GM19023 (cell line): ENCODE measurements around the gene MT1H.

ENCODE experiments used
- ATAC-seq: cut with Tn5 transposase; IDR thresholded peaks from one replicate; pipeline ENCODE4 v1.9.1; 2021; ENCODE audit warnings: mild to moderate bottlenecking, moderate library complexity; ENCODE audit not compliant: unreplicated experiment

MT1H gene

GRCh38 chr16:56684256-56684925, 14.8 kb downstream of the MT1H start:
- ATAC-seq, result no peak

- no peak for ATAC-seq
These were observed 15.4 kb downstream of the MT1H start for GRCh38 chr16:56684926-56685590.

- no peak for ATAC-seq
These were observed 17.1 kb downstream of the MT1H start for GRCh38 chr16:56686758-56687157.

- no peak for ATAC-seq
These were observed 19.1 kb downstream of the MT1H start for GRCh38 chr16:56688762-56689161.

GRCh38 chr16:56689171-56689570, 19.6 kb downstream of the MT1H start:
- no peak for ATAC-seq

GRCh38 chr16:56690420-56691122, 21.0 kb downstream of the MT1H start:
- ATAC-seq, result no peak

GRCh38 chr16:56691885-56692284, 22.3 kb downstream of the MT1H start:
- no peak for ATAC-seq

GRCh38 chr16:56695246-56695645, 25.6 kb downstream of the MT1H start:
- ATAC-seq, result no peak

- ATAC-seq, result no peak
These were observed 28.0 kb downstream of the MT1H start for GRCh38 chr16:56697456-56698155.

- no peak for ATAC-seq
These were observed 30.6 kb downstream of the MT1H start for GRCh38 chr16:56700195-56700594.

GRCh38 chr16:56700631-56701030, 31.0 kb downstream of the MT1H start:
- ATAC-seq, result no peak

- no peak for ATAC-seq
These were observed 31.9 kb downstream of the MT1H start for GRCh38 chr16:56701534-56701933.

GRCh38 chr16:56702836-56703235, 33.2 kb downstream of the MT1H start:
- no peak for ATAC-seq

GRCh38 chr16:56708525-56709442, 39.2 kb downstream of the MT1H start:
- ATAC-seq, result no peak

- no peak for ATAC-seq
These were observed 39.9 kb downstream of the MT1H start for GRCh38 chr16:56709443-56710040.

GRCh38 chr16:56710181-56710737, 40.6 kb downstream of the MT1H start:
- no peak for ATAC-seq

GRCh38 chr16:56711862-56712261, 42.2 kb downstream of the MT1H start:
- no peak for ATAC-seq

- ATAC-seq, result no peak
These were observed 44.2 kb downstream of the MT1H start for GRCh38 chr16:56713794-56714193.

GRCh38 chr16:56715126-56715525, 45.5 kb downstream of the MT1H start:
- ATAC-seq, result no peak

GRCh38 chr16:56716761-56717160, 47.1 kb downstream of the MT1H start:
- no peak for ATAC-seq
